Lung (tissue), 12 donors: ENCODE results near the gene RASGRP2. TPM values are rescaled to one million over a fixed set of nuclear protein-coding genes. Genes with fewer than 3 reads are reported as not detected.

Source experiments
- ATAC-seq: fragments of 200-7000 bp; cut with Tn5 transposase; one replicate; pipeline ENCODE4 v1.9.1; 2020; ENCODE audit warnings: moderate number of reproducible peaks; ENCODE audit not compliant: insufficient read depth, low FRiP score
- DNase-seq, 3 donors: peaks; one replicate each; pipeline ENCODE4 v3.0.0-alpha.2; 2013 to 2017
- H3K27ac ChIP-seq, 2 donors: one replicate each; pipeline ENCODE4 v1.5.1; 2013; ENCODE audit warnings: mild to moderate bottlenecking in 2 of 2, moderate library complexity in 2 of 2, control low read depth in 1 of 2, inconsistent platforms in 1 of 2, low read depth in 1 of 2, low read length in 1 of 2
- H3K27me3 ChIP-seq, 3 donors: one replicate each; pipeline ENCODE4 v1.5.1; 2013; ENCODE audit warnings: low read length in 2 of 3; ENCODE audit not compliant: control insufficient read depth in 3 of 3, insufficient read depth in 3 of 3
- H3K36me3 ChIP-seq, 4 donors: one replicate each; pipeline ENCODE4 v1.5.1; 2013; ENCODE audit warnings: low read length in 4 of 4, mild to moderate bottlenecking in 1 of 4, moderate library complexity in 1 of 4; ENCODE audit not compliant: control insufficient read depth in 4 of 4, insufficient read depth in 4 of 4
- H3K4me1 ChIP-seq, 5 donors: one replicate each; pipeline ENCODE4 v1.5.1; 2013; ENCODE audit warnings: low read length in 5 of 5, mild to moderate bottlenecking in 2 of 5, moderate library complexity in 1 of 5; ENCODE audit not compliant: control insufficient read depth in 5 of 5, insufficient read depth in 5 of 5
- H3K4me3 ChIP-seq: one replicate; pipeline ENCODE4 v1.5.1; 2013; ENCODE audit warnings: mild to moderate bottlenecking, control low read depth, moderate library complexity
- H3K9ac ChIP-seq, 2 donors: one replicate each; pipeline ENCODE4 v1.5.1; 2013; ENCODE audit warnings: low read length in 2 of 2, control low read depth in 1 of 2; ENCODE audit not compliant: insufficient read depth in 1 of 2
- H3K9me3 ChIP-seq, 4 donors: one replicate each; pipeline ENCODE4 v1.5.1; 2013; ENCODE audit warnings: low read length in 3 of 4, mild to moderate bottlenecking in 1 of 4, moderate library complexity in 1 of 4; ENCODE audit not compliant: control insufficient read depth in 4 of 4, insufficient read depth in 3 of 4
- WGBS, 2 donors: extraction: QIAGEN DNeasy Blood & Tissue Kit; methylation state at CpG; one replicate each; pipeline ENCODE4 v1.1.7; 2013; 5-methylcytosine and 5-hydroxymethylcytosine counted together
- polyA plus RNA-seq, 2 donors: library from polyadenylated mRNA; stranded (reverse); fragments of 200-250 nt; gene quantifications; one replicate each; pipeline ENCODE4 v1.2.1, GENCODE V29; 2013
- total RNA-seq, 2 donors: library from RNA; depleted of rRNA in 1 of 2; stranded (reverse); fragments of >200 nt in 1 of 2; gene quantifications; one replicate each; pipeline ENCODE4 v1.2.1, GENCODE V29; 2014 to 2021
- TF ChIP-seq, protein P1 (sequence below): IDR thresholded peaks from 2 replicates; pipeline ENCODE4 v1.5.1; 2012; ENCODE audit warnings: mild to moderate bottlenecking; ENCODE audit errors: control extremely low read depth, extremely low read depth
- donor health status: control.
- donor health status: control.
- donor health status: Bipolar disorder and iron deficiency.
- donor health status: healthy.
- donor health status: DM: yes; HTN: yes; CAD: no.

The RASGRP2 gene
- total and polyA plus RNA-seq, 4 donors = 20.0 to 46.4 (median 30.8) TPM

- 92 to 95% methylated on average over 6 of the region's 6 CpGs for WGBS, 2 donors
- Histone ChIP-seq H3K4me1 (peaks cover 0 to 10% (median 0%) of the 10 kb centered on the region in 5 donors), H3K36me3 (peaks cover 75 to 86% (median 79%) of the 10 kb centered on the region in 4 donors), H3K27ac (no peak overlapping the region), H3K27me3 (no peaks in the 10 kb centered on the region), H3K4me3 (no peak overlapping the region), H3K9me3 (no peaks in the 10 kb centered on the region), H3K9ac (peak overlapping the region in 1 of 2 donors; percentile 4)
- DNase-seq (no peak), ATAC-seq (no peak)
- TF ChIP-seq, protein P1, sequence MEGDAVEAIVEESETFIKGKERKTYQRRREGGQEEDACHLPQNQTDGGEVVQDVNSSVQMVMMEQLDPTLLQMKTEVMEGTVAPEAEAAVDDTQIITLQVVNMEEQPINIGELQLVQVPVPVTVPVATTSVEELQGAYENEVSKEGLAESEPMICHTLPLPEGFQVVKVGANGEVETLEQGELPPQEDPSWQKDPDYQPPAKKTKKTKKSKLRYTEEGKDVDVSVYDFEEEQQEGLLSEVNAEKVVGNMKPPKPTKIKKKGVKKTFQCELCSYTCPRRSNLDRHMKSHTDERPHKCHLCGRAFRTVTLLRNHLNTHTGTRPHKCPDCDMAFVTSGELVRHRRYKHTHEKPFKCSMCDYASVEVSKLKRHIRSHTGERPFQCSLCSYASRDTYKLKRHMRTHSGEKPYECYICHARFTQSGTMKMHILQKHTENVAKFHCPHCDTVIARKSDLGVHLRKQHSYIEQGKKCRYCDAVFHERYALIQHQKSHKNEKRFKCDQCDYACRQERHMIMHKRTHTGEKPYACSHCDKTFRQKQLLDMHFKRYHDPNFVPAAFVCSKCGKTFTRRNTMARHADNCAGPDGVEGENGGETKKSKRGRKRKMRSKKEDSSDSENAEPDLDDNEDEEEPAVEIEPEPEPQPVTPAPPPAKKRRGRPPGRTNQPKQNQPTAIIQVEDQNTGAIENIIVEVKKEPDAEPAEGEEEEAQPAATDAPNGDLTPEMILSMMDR = no peak
These were observed 25.3 kb upstream of the RASGRP2 start for GRCh38 chr11:64769283-64769682.

DNA sequence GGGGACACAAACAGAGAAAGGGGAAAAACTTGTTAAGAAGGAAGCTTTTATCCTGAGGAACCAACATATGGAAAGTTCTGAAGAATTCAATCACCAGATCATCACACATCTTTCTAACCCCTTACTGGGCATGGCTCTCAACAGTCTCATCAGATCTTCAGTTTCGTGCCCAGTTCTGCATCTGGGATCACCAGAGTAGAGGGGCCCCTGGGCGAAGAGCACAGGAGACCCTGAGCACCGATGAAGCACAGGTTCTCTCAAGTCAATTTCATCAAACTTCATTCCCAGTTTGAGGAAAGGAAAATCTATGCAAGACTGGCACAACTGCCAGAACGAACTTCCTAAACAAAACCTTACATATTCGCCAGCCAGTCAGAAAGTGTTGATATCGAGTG lies 24.4 kb upstream of the RASGRP2 start:
- WGBS, 2 donors = 89 to 91% methylated on average over 6 of the region's 6 CpGs

DNA sequence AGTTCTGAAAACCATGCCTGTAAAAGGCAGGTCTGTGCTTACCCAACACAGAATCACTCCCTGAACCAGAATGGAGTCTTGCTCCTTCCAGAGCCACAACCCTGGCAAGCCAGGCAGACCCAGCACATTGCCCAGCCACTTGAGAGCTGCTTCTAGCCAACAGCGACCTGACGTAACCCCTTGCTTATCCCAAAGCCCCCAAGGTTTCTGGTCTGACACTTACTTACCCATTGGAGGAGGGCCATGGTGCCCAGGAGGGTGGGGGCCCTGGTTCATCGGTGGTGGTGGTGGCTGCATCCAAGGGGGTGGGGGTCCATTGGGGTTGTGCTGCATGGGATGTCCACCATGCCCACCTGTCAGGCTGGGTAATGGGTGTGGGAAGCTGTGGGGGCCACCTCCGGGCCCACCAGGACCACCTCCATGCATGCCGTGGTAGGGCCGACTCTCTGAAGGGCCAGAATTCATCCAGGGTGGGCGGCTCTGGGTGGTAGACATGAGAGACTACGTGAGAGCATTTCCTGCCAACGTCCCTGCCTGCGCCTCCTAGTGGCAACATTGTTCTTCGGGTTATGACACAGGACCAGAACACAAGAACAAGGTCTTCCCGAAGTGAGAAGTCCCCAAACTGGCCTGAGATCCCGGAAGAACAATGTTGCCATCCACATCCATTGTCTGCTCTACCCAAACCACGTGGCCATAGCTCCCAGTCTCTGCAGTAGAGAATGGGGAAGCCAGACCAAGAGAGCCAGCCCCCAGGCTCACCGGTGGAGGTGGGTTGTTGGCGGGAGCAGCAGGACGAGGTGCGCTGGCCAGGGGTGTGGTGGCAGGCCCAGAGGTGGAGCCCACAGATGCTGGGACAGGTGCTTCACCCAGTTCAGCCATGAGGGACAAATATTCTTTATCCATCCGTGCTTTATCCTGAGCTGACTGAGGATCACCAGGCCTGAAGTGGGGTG lies 23.7 kb upstream of the RASGRP2 start:
- TF ChIP-seq, protein P1 = peak; percentile 10
- peak; percentile 60 to 69 (median 67) for DNase-seq
- Histone ChIP-seq H3K9me3 (no peaks in the 10 kb centered on the region), H3K36me3 (peaks cover 74 to 86% (median 76%) of the 10 kb centered on the region in 4 donors), H3K4me3 (no peak overlapping the region), H3K27me3 (no peaks in the 10 kb centered on the region), H3K9ac (no peak overlapping the region), H3K27ac (peak overlapping the region in 1 of 2 donors; percentile 54), H3K4me1 (peaks cover 0 to 5% (median 0%) of the 10 kb centered on the region in 5 donors)
- WGBS, 2 donors = 51 to 54% methylated on average over 19 of the region's 19 CpGs
- ATAC-seq = no peak

More for the DNA sequence above, 24.4 kb upstream of the RASGRP2 start:
- no peaks in the 10 kb centered on the region for H3K27me3 ChIP-seq
- H3K9ac ChIP-seq = no peak overlapping the region
- H3K9me3 ChIP-seq = no peaks in the 10 kb centered on the region
- no peak for ATAC-seq
- DNase-seq = no peak
- peaks cover 0 to 8% (median 0%) of the 10 kb centered on the region in 5 donors for H3K4me1 ChIP-seq
- no peak overlapping the region for H3K27ac ChIP-seq
- H3K36me3 ChIP-seq = peaks cover 73 to 84% (median 81%) of the 10 kb centered on the region in 4 donors
- TF ChIP-seq, protein P1 = no peak
- H3K4me3 ChIP-seq = no peak overlapping the region
